Brain pericyte (primary cell): ENCODE results near the gene SLIT3.

ENCODE experiments used
- DNase-seq: peaks from one replicate; pipeline ENCODE4 v3.0.0-alpha.2; 2012; ENCODE audit warnings: low read depth, low spot score

The SLIT3 gene

GRCh38 chr5:169176709-169177694 is 123.9 kb downstream of the SLIT3 start:
- no peak for DNase-seq

GRCh38 chr5:169175733-169176132 is 125.2 kb downstream of the SLIT3 start:
- no peak for DNase-seq

- DNase-seq = no peak
Measured at GRCh38 chr5:169174923-169175322, 126.0 kb downstream of the SLIT3 start.

- DNase-seq = no peak
Measured at GRCh38 chr5:169173372-169173771, 127.6 kb downstream of the SLIT3 start.

- no peak for DNase-seq
Measured at GRCh38 chr5:169171515-169171914, 129.4 kb downstream of the SLIT3 start.

- no peak for DNase-seq
Measured at GRCh38 chr5:169169783-169170182, 131.2 kb downstream of the SLIT3 start.

- no peak for DNase-seq
Measured at GRCh38 chr5:169168280-169168679, 132.7 kb downstream of the SLIT3 start.

GRCh38 chr5:169166078-169166477 is 134.9 kb downstream of the SLIT3 start:
- DNase-seq = no peak

- no peak for DNase-seq
Measured at GRCh38 chr5:169165052-169165451, 135.9 kb downstream of the SLIT3 start.

GRCh38 chr5:169164481-169164925 is 136.4 kb downstream of the SLIT3 start:
- DNase-seq = no peak

- no peak for DNase-seq
Measured at GRCh38 chr5:169162407-169162806, 138.5 kb downstream of the SLIT3 start.

- DNase-seq = peak; percentile 48
Measured at GRCh38 chr5:169161022-169161680, 139.8 kb downstream of the SLIT3 start.

GRCh38 chr5:169160405-169160901 is 140.5 kb downstream of the SLIT3 start:
- no peak for DNase-seq

- DNase-seq = no peak
Measured at GRCh38 chr5:169158764-169159163, 142.2 kb downstream of the SLIT3 start.

- no peak for DNase-seq
Measured at GRCh38 chr5:169157064-169157463, 143.9 kb downstream of the SLIT3 start.

GRCh38 chr5:169154679-169155078 is 146.3 kb downstream of the SLIT3 start:
- DNase-seq = no peak

GRCh38 chr5:169153405-169153804 is 147.5 kb downstream of the SLIT3 start:
- no peak for DNase-seq

GRCh38 chr5:169152946-169153345 is 148.0 kb downstream of the SLIT3 start:
- no peak for DNase-seq

GRCh38 chr5:169152453-169152852 is 148.5 kb downstream of the SLIT3 start:
- no peak for DNase-seq

- DNase-seq = no peak
Measured at GRCh38 chr5:169151051-169151805, 149.7 kb downstream of the SLIT3 start.

GRCh38 chr5:169150108-169150507 is 150.8 kb downstream of the SLIT3 start:
- no peak for DNase-seq

GRCh38 chr5:169149317-169149716 is 151.6 kb downstream of the SLIT3 start:
- no peak for DNase-seq
